Pancreas (tissue), 10 donors: Measurements from ENCODE around the gene PLCH2. TPM values are rescaled to one million over a fixed set of nuclear protein-coding genes. Genes with fewer than 3 reads are reported as not detected.
A peak's percentile ranks its signal among the peaks of the same experiment; 100 is the strongest.

Experiments
- ATAC-seq, 4 donors: fragments of 200-7000 bp; cut with Tn5 transposase; one replicate each; pipeline versions ENCODE4 v1.8.0 to v1.9.1; 2020; ENCODE audit warnings: mild to moderate bottlenecking in 4 of 4, moderate library complexity in 4 of 4
- DNase-seq, 6 donors: peaks; one replicate each; pipeline ENCODE4 v3.0.0-alpha.2; 2020
- FAIRE-seq: peaks from 2 replicates; lab custom pipeline; 2012; peaks lifted over from hg19 to GRCh38; lab: Jason Lieb, UNC
- H3K27ac ChIP-seq, 4 donors: fragments of 200-600 bp; sonication (generic); 1 replicate in 3 of 4; 2 replicates in 1 of 4; pipeline versions ENCODE4 v1.5.0 to v1.8.0; 2020
- H3K27me3 ChIP-seq, 4 donors: fragments of 200-600 bp; one replicate each; pipeline ENCODE4 v1.8.0; 2021
- H3K36me3 ChIP-seq, 3 donors: fragments of 200-600 bp; sonication (generic) in 1 of 3; one replicate each; pipeline versions ENCODE4 v1.5.0 to v1.8.0; 2020 to 2021
- H3K4me1 ChIP-seq, 3 donors: fragments of 200-600 bp; one replicate each; pipeline ENCODE4 v1.8.0; 2021
- H3K4me3 ChIP-seq, 4 donors: fragments of 200-600 bp; sonication (generic) in 2 of 4; one replicate each; pipeline versions ENCODE4 v1.5.0 to v1.8.0; 2020 to 2021
- H3K9me3 ChIP-seq, 4 donors: fragments of 200-600 bp; one replicate each; pipeline ENCODE4 v1.8.0; 2021
- CTCF ChIP-seq, 4 donors: fragments of 200-600 bp; sonication (generic) in 3 of 4; IDR thresholded peaks; one replicate each; pipeline versions ENCODE4 v1.5.0 to v1.8.0; 2021; ENCODE audit warnings: antibody characterized with exemption in 4 of 4
- WGBS, 2 donors: extraction: QIAGEN DNeasy Blood & Tissue Kit; methylation state at CpG; one replicate each; pipeline ENCODE4 v1.1.7; 2013; 5-methylcytosine and 5-hydroxymethylcytosine counted together
- intact Hi-C, 3 donors: fragments of 100-400 bp; cut with DNase I; formaldehyde crosslinking; loops; one replicate each; pipeline versions ENCODE4 v1.11.1 to v1.14.2; 2022
- polyA plus RNA-seq, 2 donors: library from polyadenylated mRNA; stranded (reverse); fragments of 200-250 nt; gene quantifications; one replicate each; pipeline ENCODE4 v1.2.3, GENCODE V29; 2013
- total RNA-seq, 6 donors: library from RNA; stranded (reverse); fragmentation: NEBNext Ultra II Directional in 4 of 6; extraction: Animal tissue kit (Norgen Biotek cat#: 25700) in 4 of 6; gene quantifications; one replicate each; pipeline versions ENCODE4 v1.2.1 to v1.2.4, GENCODE V29; 2021 to 2023
- donor health status: healthy with polysubstance abuse.
- donor health status: DM: no; HTN: no; CAD: no; lungs with moderate emphysema.
- donor health status: DM: no; HTN: no; CAD: no.
- donor health status: control.
- donor health status: control.
- donor health status: Bipolar disorder and iron deficiency.
- donor health status: DM: yes; HTN: yes; CAD: no.
- donor health status: DM: no; HTN: no; CAD: no.
- donor health status: DM: no; HTN: no; CAD: no.
- donor health status: DM: yes; HTN: yes; CAD: no.

The PLCH2 gene
- total and polyA plus RNA-seq, 8 donors, result 0.79 to 163 (median 3.3) TPM

- Histone ChIP-seq H3K4me1 (peaks cover 12 to 39% (median 23%) of the 10 kb centered on the region in 3 donors), H3K27me3 (peaks cover 0 to 3% (median 0%) of the 10 kb centered on the region in 4 donors), H3K9me3 (no peaks in the 10 kb centered on the region), H3K27ac (no peak overlapping the region), H3K36me3 (no peaks in the 10 kb centered on the region), H3K4me3 (no peak overlapping the region)
- FAIRE-seq, result no peak
- no peak for TF ChIP-seq CTCF (IDR thresholded peaks at IDR 0.05)
- no peak for ATAC-seq
- WGBS, 2 donors, result 85 to 86% methylated on average over 4 of the region's 4 CpGs
- intact Hi-C loops, result no loop called here
- DNase-seq, result no peak
Observed at GRCh38 chr1:2527556-2527860, 51.4 kb downstream of the PLCH2 start.

- FAIRE-seq, result no peak
- Histone ChIP-seq H3K4me3 (no peak overlapping the region), H3K9me3 (no peaks in the 10 kb centered on the region), H3K27me3 (peaks cover 0 to 3% (median 0%) of the 10 kb centered on the region in 4 donors), H3K27ac (no peak overlapping the region), H3K4me1 (peaks cover 12 to 39% (median 23%) of the 10 kb centered on the region in 3 donors), H3K36me3 (no peaks in the 10 kb centered on the region)
- ATAC-seq, result no peak
- intact Hi-C loops, result no loop called here
- WGBS, 2 donors, result 28 to 34% methylated on average over 12 of the region's 12 CpGs
- DNase-seq, result peak in 3 of 6 donors; percentile 44 to 81 (median 58)
- TF ChIP-seq CTCF (IDR thresholded peaks at IDR 0.05), result no peak
Observed at GRCh38 chr1:2528016-2528415, 51.9 kb downstream of the PLCH2 start.

- no peak for ATAC-seq
- FAIRE-seq, result no peak
- Histone ChIP-seq H3K9me3 (no peaks in the 10 kb centered on the region), H3K27me3 (peaks cover 0 to 3% (median 0%) of the 10 kb centered on the region in 4 donors), H3K4me1 (peaks cover 12 to 39% (median 23%) of the 10 kb centered on the region in 3 donors), H3K36me3 (no peaks in the 10 kb centered on the region), H3K27ac (no peak overlapping the region), H3K4me3 (no peak overlapping the region)
- TF ChIP-seq CTCF (IDR thresholded peaks at IDR 0.05), result no peak
- WGBS, 2 donors, result 68% methylated on average over 10 of the region's 10 CpGs
- DNase-seq, result no peak
- intact Hi-C loops, result no loop called here
Observed at GRCh38 chr1:2528611-2528965, 52.5 kb downstream of the PLCH2 start.

GRCh38 chr1:2528966-2529783 lies 53.1 kb downstream of the PLCH2 start:
- H3K4me1 ChIP-seq, result peaks cover 12 to 36% (median 23%) of the 10 kb centered on the region in 3 donors
- H3K4me3 ChIP-seq, result peak overlapping the region in 2 of 4 donors; percentile 20 to 36
- FAIRE-seq (no peak), ATAC-seq (peak in 2 of 4 donors; percentile 9 to 21), DNase-seq (peak in 2 of 6 donors; percentile 36 to 74)
- no peak for TF ChIP-seq CTCF (IDR thresholded peaks at IDR 0.05)
- H3K27ac ChIP-seq, result no peak overlapping the region
- intact Hi-C loops, result no loop called here
- H3K36me3 ChIP-seq, result no peaks in the 10 kb centered on the region
- peaks cover 0 to 3% (median 0%) of the 10 kb centered on the region in 4 donors for H3K27me3 ChIP-seq
- H3K9me3 ChIP-seq, result no peaks in the 10 kb centered on the region
- WGBS, 2 donors, result 10 to 23% methylated on average over 40 to 84 of the region's 84 CpGs
